ENCODE results near the gene CPT1B. TPM values are rescaled to one million over a fixed set of nuclear protein-coding genes. Genes with fewer than 3 reads are reported as not detected.

CPT1B gene
- total RNA-seq, 1 donor from 2014 or later, result 32.7 TPM

- Histone ChIP-seq H3K36me3 (ENCODE audit: insufficient read depth, low read length) (no peaks in the 10 kb centered on the region), H3K79me2 (ENCODE audit: insufficient read depth, low read length) (no peaks in the 10 kb centered on the region), H3K27ac (ENCODE audit: low read depth, low read length) (no peak within 1 kb of the TSS), H2AFZ (ENCODE audit: low read depth, low read length) (no peak within 1 kb of the TSS), H3K4me1 (ENCODE audit: insufficient read depth, low read length) (no peaks in the 10 kb centered on the region), H3K4me2 (ENCODE audit: low read length) (no peak within 1 kb of the TSS), H3K9me3 (ENCODE audit: insufficient read depth, low read depth, low read length) (no peaks in the 10 kb centered on the region), H3K27me3 (ENCODE audit: insufficient read depth, low read length) (peaks cover 20% of the 10 kb centered on the region), H4K20me1 (ENCODE audit: insufficient read depth, low read length) (no peaks in the 10 kb centered on the region), H3K4me3 (ENCODE audit: insufficient read depth, low read depth, low read length) (no peak within 1 kb of the TSS), H3K9ac (ENCODE audit: low read length) (no peak within 1 kb of the TSS)
- Mint-ChIP-seq H3K4me1 (ENCODE audit: low read depth, unreplicated experiment) (peaks cover 5% of the 10 kb centered on the region), H3K4me3 (ENCODE audit: unreplicated experiment) (no peak within 1 kb of the TSS), H3K36me3 (ENCODE audit: low read depth, unreplicated experiment) (no peaks in the 10 kb centered on the region), H3K9me3 (ENCODE audit: unreplicated experiment) (no peaks in the 10 kb centered on the region), H3K27me3 (ENCODE audit: low read depth, unreplicated experiment) (peaks cover 21% of the 10 kb centered on the region), H3K27ac (ENCODE audit: unreplicated experiment) (peak within 1 kb of the TSS; percentile 81)
- FAIRE-seq (no peak), DNase-seq (ENCODE audit: low read depth) (no peak)
- TF ChIP-seq, protein P1, sequence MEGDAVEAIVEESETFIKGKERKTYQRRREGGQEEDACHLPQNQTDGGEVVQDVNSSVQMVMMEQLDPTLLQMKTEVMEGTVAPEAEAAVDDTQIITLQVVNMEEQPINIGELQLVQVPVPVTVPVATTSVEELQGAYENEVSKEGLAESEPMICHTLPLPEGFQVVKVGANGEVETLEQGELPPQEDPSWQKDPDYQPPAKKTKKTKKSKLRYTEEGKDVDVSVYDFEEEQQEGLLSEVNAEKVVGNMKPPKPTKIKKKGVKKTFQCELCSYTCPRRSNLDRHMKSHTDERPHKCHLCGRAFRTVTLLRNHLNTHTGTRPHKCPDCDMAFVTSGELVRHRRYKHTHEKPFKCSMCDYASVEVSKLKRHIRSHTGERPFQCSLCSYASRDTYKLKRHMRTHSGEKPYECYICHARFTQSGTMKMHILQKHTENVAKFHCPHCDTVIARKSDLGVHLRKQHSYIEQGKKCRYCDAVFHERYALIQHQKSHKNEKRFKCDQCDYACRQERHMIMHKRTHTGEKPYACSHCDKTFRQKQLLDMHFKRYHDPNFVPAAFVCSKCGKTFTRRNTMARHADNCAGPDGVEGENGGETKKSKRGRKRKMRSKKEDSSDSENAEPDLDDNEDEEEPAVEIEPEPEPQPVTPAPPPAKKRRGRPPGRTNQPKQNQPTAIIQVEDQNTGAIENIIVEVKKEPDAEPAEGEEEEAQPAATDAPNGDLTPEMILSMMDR (IDR thresholded peaks at IDR 0.05; ENCODE audit: insufficient read depth, low read depth, low read length), result no peak
- peak; percentile 0 for TF ChIP-seq EZH2 (IDR thresholded peaks at IDR 0.05; ENCODE audit: insufficient read depth, low read length)
Observed at GRCh38 chr22:50545522-50546325, 32.5 kb downstream of the CPT1B start, which contains the start of gene KLHDC7B. KLHDC7B (plus strand) TSS chr22:50545899; CDS start chr22:50546244, 345 bp downstream.

DNA sequence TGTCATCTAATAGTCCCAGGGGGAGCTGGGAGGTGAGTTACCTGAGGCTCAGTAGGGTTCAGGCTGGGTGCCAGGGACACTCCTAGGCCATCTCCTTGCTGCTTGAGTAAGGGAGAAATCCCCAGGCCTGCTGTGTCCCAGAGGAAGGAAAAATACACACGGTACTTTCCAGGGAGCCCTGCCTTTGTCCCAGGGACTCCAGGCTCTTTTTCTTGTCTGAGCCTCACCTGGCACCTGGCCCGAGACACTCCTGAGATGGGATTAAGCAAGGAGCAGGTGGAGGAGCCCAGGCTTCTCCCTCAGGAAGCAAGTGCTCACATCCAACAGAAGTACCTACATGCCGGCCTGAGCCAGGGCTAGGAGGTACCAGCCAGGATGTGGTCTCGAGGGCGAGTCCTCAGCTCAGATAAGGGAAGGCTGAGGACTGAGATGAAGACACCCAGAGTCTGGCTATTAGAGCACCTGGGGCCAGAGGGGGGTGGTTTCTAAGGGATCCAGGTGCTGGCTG lies 33.4 kb downstream of the CPT1B start:
- TF ChIP-seq EZH2 (IDR thresholded peaks at IDR 0.05; ENCODE audit: insufficient read depth, low read length), result no peak
- TF ChIP-seq, protein P1 (IDR thresholded peaks at IDR 0.05; ENCODE audit: insufficient read depth, low read depth, low read length), result no peak
- Histone ChIP-seq H3K4me3 (ENCODE audit: insufficient read depth, low read depth, low read length) (no peak overlapping the region), H4K20me1 (ENCODE audit: insufficient read depth, low read length) (no peaks in the 10 kb centered on the region), H3K4me2 (ENCODE audit: low read length) (no peak overlapping the region), H2AFZ (ENCODE audit: low read depth, low read length) (no peak overlapping the region), H3K9me3 (ENCODE audit: insufficient read depth, low read depth, low read length) (no peaks in the 10 kb centered on the region), H3K4me1 (ENCODE audit: insufficient read depth, low read length) (peaks cover under 1% of the 10 kb centered on the region), H3K27ac (ENCODE audit: low read depth, low read length) (no peak overlapping the region), H3K27me3 (ENCODE audit: insufficient read depth, low read length) (peaks cover 14% of the 10 kb centered on the region), H3K9ac (ENCODE audit: low read length) (no peak overlapping the region), H3K79me2 (ENCODE audit: insufficient read depth, low read length) (no peaks in the 10 kb centered on the region), H3K36me3 (ENCODE audit: insufficient read depth, low read length) (no peaks in the 10 kb centered on the region)
- no peaks in the 10 kb centered on the region for H3K36me3 Mint-ChIP-seq (ENCODE audit: low read depth, unreplicated experiment)
- DNase-seq (ENCODE audit: low read depth) (no peak), FAIRE-seq (no peak)
- no peak overlapping the region for H3K4me3 Mint-ChIP-seq (ENCODE audit: unreplicated experiment)
- peaks cover 5% of the 10 kb centered on the region for H3K4me1 Mint-ChIP-seq (ENCODE audit: low read depth, unreplicated experiment)
- H3K9me3 Mint-ChIP-seq (ENCODE audit: unreplicated experiment), result no peaks in the 10 kb centered on the region
- H3K27ac Mint-ChIP-seq (ENCODE audit: unreplicated experiment), result peak overlapping the region; percentile 81
- peaks cover 12% of the 10 kb centered on the region for H3K27me3 Mint-ChIP-seq (ENCODE audit: low read depth, unreplicated experiment)
